ENCODE measurements around the gene SPTLC3. TPM values are rescaled to one million over a fixed set of nuclear protein-coding genes. Genes with fewer than 3 reads are reported as not detected.

Gene SPTLC3
- total and polyA plus RNA-seq, 2 experiments from 2014 or later = 36.3 to 47.6 TPM

DNA sequence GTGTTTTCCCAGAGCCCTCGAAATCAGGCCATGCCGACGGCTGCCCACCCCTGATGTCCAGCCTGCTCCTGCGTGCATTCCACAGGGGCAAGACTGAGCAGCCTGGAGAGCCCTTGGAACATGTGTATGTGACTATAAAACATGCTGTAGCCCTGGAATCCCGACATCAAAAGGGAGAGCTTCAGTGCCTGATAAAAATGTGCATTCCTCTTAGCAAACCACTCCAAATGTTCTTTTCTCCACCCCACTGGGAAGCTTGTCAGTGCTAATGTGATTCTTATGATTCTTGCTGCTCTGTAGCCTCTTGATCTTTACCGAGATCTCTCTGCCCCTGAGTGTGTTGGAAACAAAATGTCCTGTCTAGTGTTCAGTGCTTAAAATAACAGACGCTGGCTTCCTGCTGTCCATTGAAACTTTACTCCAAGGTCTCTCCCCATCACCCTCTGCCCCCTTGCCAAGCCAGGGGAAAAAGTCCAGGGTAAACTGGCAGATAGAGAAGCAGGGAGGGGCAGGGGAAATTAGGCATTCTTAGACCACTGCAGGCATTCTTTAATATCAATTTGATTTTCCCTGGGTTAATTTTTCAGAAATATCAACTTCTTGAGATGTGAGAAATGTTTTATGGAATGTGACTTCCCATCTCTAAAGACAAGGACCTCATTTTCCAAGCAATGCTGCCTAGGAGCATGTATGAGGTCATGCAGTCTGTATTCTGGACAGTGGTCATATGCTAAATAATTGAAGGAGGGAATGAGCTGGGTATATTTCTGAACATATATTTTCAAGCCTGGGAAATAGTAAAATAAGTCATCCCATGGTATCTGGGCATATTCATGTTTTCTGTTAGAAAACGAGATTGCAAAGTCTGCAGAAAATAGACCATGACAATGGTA, 138.5 kb downstream of the SPTLC3 start:
- Histone ChIP-seq H3K9me2 (replicated peaks; ENCODE audit: insufficient read depth) (no peaks in the 10 kb centered on the region), H3K79me2 (no peaks in the 10 kb centered on the region), H3K4me2 (peak overlapping the region; percentile 30), H3K4me1 (ENCODE audit: insufficient read depth) (peaks cover 4% of the 10 kb centered on the region), H3K9me3 (ENCODE audit: low read depth) (no peaks in the 10 kb centered on the region), H3K4me3 (no peak overlapping the region), H3K27me3 (no peaks in the 10 kb centered on the region), H4K20me1 (ENCODE audit: insufficient read depth, poor library complexity, severe bottlenecking) (no peaks in the 10 kb centered on the region), H2AFZ (no peak overlapping the region), H3K27ac (peak overlapping the region; percentile 17), H3K36me3 (replicated peaks; ENCODE audit: insufficient read depth, low read depth) (no peaks in the 10 kb centered on the region)
- TF ChIP-seq EZH2 (IDR thresholded peaks at IDR 0.05; ENCODE audit: borderline replicate concordance) = no peak
- WGBS (ENCODE audit: low lambda C conversion rate, missing lambda C conversion rate) = 30% methylated on average over 8 of the region's 8 CpGs
- DNase-seq (ENCODE audit: low spot score) = no peak

DNA sequence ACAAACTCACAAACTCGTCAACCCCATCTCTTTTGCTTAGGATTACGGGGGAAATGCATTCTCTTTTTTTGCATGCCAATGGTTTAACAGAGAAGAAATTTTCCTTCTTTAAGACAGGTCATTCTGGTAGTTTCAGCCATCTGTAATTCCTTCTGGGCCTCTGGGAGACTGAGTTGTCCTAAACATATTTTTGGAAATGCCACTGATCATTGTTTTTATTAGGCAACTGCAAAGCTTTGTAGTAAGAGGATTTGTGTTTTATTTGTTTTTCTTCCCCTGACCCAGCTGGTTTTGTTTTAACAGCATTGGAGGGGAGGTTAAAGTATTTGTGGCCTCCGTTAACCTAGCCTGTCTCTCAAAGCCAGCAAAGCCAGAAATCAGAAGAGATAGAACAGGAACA, 139.2 kb downstream of the SPTLC3 start:
- Histone ChIP-seq H3K4me2 (no peak overlapping the region), H3K4me3 (no peak overlapping the region), H3K36me3 (replicated peaks; ENCODE audit: insufficient read depth, low read depth) (no peaks in the 10 kb centered on the region), H3K9me3 (ENCODE audit: low read depth) (no peaks in the 10 kb centered on the region), H3K4me1 (ENCODE audit: insufficient read depth) (peaks cover 4% of the 10 kb centered on the region), H3K9me2 (replicated peaks; ENCODE audit: insufficient read depth) (no peaks in the 10 kb centered on the region), H2AFZ (no peak overlapping the region), H3K79me2 (no peaks in the 10 kb centered on the region), H4K20me1 (ENCODE audit: insufficient read depth, poor library complexity, severe bottlenecking) (no peaks in the 10 kb centered on the region), H3K27ac (no peak overlapping the region), H3K27me3 (no peaks in the 10 kb centered on the region)
- no peak for TF ChIP-seq EZH2phosphoT487 (IDR thresholded peaks at IDR 0.05; ENCODE audit: low read depth, severe bottlenecking, unreplicated experiment)
- TF ChIP-seq EZH2 (IDR thresholded peaks at IDR 0.05; ENCODE audit: borderline replicate concordance) = no peak
- TF ChIP-seq, protein P1, sequence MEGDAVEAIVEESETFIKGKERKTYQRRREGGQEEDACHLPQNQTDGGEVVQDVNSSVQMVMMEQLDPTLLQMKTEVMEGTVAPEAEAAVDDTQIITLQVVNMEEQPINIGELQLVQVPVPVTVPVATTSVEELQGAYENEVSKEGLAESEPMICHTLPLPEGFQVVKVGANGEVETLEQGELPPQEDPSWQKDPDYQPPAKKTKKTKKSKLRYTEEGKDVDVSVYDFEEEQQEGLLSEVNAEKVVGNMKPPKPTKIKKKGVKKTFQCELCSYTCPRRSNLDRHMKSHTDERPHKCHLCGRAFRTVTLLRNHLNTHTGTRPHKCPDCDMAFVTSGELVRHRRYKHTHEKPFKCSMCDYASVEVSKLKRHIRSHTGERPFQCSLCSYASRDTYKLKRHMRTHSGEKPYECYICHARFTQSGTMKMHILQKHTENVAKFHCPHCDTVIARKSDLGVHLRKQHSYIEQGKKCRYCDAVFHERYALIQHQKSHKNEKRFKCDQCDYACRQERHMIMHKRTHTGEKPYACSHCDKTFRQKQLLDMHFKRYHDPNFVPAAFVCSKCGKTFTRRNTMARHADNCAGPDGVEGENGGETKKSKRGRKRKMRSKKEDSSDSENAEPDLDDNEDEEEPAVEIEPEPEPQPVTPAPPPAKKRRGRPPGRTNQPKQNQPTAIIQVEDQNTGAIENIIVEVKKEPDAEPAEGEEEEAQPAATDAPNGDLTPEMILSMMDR (IDR thresholded peaks at IDR 0.05; ENCODE audit: poor library complexity) = no peak
- 53% methylated on average over 3 of the region's 3 CpGs for WGBS (ENCODE audit: low lambda C conversion rate, missing lambda C conversion rate)
- no peak for DNase-seq (ENCODE audit: low spot score)

DNA sequence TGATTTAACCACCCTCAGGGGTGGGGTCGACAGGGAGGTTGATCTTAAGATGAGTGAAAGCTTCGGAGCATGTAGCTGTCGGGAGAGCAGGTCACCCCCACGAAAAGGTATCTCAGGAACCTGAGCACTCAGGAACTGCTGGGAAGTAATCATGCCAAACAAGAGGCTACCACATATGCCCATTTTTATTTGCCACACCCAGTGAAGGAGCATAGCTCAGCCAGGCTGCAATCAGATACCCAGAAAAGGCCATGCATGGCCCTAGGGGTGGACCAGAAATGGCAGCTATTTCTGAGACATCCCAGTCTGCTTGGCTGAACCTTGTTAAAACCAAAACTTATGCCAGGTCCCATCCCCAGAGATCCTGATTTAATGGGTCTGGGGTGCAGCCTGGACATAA, 139.6 kb downstream of the SPTLC3 start:
- TF ChIP-seq, protein P1 (IDR thresholded peaks at IDR 0.05; ENCODE audit: poor library complexity) = no peak
- TF ChIP-seq EZH2phosphoT487 (IDR thresholded peaks at IDR 0.05; ENCODE audit: low read depth, severe bottlenecking, unreplicated experiment) (no peak), EZH2 (IDR thresholded peaks at IDR 0.05; ENCODE audit: borderline replicate concordance) (no peak)
- H3K4me3 ChIP-seq = no peak overlapping the region
- H3K79me2 ChIP-seq = no peaks in the 10 kb centered on the region
- no peaks in the 10 kb centered on the region for H4K20me1 ChIP-seq (ENCODE audit: insufficient read depth, poor library complexity, severe bottlenecking)
- DNase-seq (ENCODE audit: low spot score) = no peak
- no peaks in the 10 kb centered on the region for H3K36me3 ChIP-seq (replicated peaks; ENCODE audit: insufficient read depth, low read depth)
- no peaks in the 10 kb centered on the region for H3K27me3 ChIP-seq
- H2AFZ ChIP-seq = no peak overlapping the region
- WGBS (ENCODE audit: low lambda C conversion rate, missing lambda C conversion rate) = 44% methylated on average over 4 of the region's 4 CpGs
- H3K27ac ChIP-seq = no peak overlapping the region
- H3K4me2 ChIP-seq = no peak overlapping the region
- no peaks in the 10 kb centered on the region for H3K9me3 ChIP-seq (ENCODE audit: low read depth)
- no peaks in the 10 kb centered on the region for H3K9me2 ChIP-seq (replicated peaks; ENCODE audit: insufficient read depth)
- peaks cover 4% of the 10 kb centered on the region for H3K4me1 ChIP-seq (ENCODE audit: insufficient read depth)

DNA sequence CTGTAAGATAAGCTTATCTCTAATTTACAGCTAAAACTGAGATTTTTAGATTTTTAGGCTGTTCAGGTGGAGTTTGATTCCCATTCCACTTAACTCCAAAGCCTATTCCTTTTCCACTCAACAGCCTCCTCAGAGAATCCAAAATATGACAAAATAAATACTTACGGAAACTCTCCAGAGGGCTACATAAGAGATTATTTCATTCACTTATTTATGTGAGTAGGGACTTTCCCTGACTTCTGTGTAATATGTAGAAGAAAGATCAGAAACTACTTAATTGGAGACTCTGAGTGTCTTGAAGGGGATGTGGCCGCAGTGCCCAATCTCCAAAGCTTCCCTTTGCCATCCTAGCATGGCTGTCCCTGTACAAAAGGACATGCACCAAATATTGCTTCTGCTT, 140.2 kb downstream of the SPTLC3 start:
- Histone ChIP-seq H3K9me3 (ENCODE audit: low read depth) (no peaks in the 10 kb centered on the region), H3K9me2 (replicated peaks; ENCODE audit: insufficient read depth) (no peaks in the 10 kb centered on the region), H3K27ac (no peak overlapping the region), H3K79me2 (no peaks in the 10 kb centered on the region), H3K4me1 (ENCODE audit: insufficient read depth) (peaks cover 4% of the 10 kb centered on the region), H3K4me2 (no peak overlapping the region), H3K27me3 (no peaks in the 10 kb centered on the region), H3K36me3 (replicated peaks; ENCODE audit: insufficient read depth, low read depth) (no peaks in the 10 kb centered on the region), H2AFZ (no peak overlapping the region), H4K20me1 (ENCODE audit: insufficient read depth, poor library complexity, severe bottlenecking) (no peaks in the 10 kb centered on the region), H3K4me3 (no peak overlapping the region)
- TF ChIP-seq EZH2phosphoT487 (IDR thresholded peaks at IDR 0.05; ENCODE audit: low read depth, severe bottlenecking, unreplicated experiment) (no peak), EZH2 (IDR thresholded peaks at IDR 0.05; ENCODE audit: borderline replicate concordance) (no peak)
- TF ChIP-seq, protein P1 (IDR thresholded peaks at IDR 0.05; ENCODE audit: poor library complexity) = no peak
- no peak for DNase-seq (ENCODE audit: low spot score)
- 98% methylated on average over 2 of the region's 2 CpGs for WGBS (ENCODE audit: low lambda C conversion rate, missing lambda C conversion rate)
